Ovary (tissue), 9 donors: ENCODE measurements around the gene TMA7B. TPM values are rescaled to one million over a fixed set of nuclear protein-coding genes. Genes with fewer than 3 reads are reported as not detected.

Experiments used
- DNase-seq, 5 donors: peaks; one replicate each; pipeline ENCODE4 v3.0.0-alpha.2; 2019 to 2020
- H3K27ac ChIP-seq, 2 donors: fragments of 200-600 bp; one replicate each; pipeline versions ENCODE4 v1.5.1 to v1.8.0; 2019 to 2022
- H3K27me3 ChIP-seq: fragments of 200-600 bp; one replicate; pipeline ENCODE4 v1.8.0; 2022
- H3K36me3 ChIP-seq: fragments of 200-600 bp; sonication (generic); one replicate; pipeline ENCODE4 v1.5.1; 2019
- H3K4me1 ChIP-seq: one replicate; pipeline ENCODE4 v1.8.1; 2013; ENCODE audit warnings: mild to moderate bottlenecking, moderate library complexity; ENCODE audit not compliant: insufficient read depth
- H3K4me3 ChIP-seq: fragments of 200-600 bp; sonication (generic); one replicate; pipeline ENCODE4 v1.5.1; 2017
- H3K9me3 ChIP-seq, 2 donors: fragments of 200-600 bp in 1 of 2; sonication (generic) in 1 of 2; one replicate each; pipeline versions ENCODE4 v1.5.1 to v1.8.1; 2013 to 2019; ENCODE audit warnings: mild to moderate bottlenecking in 1 of 2, moderate library complexity in 1 of 2
- CTCF ChIP-seq, 3 donors: fragments of 450-650 bp in 2 of 3; fragments of 200-600 bp in 1 of 3; IDR thresholded peaks; one replicate each; pipeline versions ENCODE4 v1.5.1 to v1.8.0; 2016 to 2022; ENCODE audit warnings: antibody characterized with exemption in 3 of 3, mild to moderate bottlenecking in 1 of 3
- EP300 ChIP-seq: sonication (generic); formaldehyde crosslinking; IDR thresholded peaks from one replicate; pipeline ENCODE4 v1.6.1; 2017; ENCODE audit warnings: antibody characterized with exemption
- POLR2A ChIP-seq: fragments of 450-650 bp; IDR thresholded peaks from one replicate; pipeline ENCODE4 v1.6.1; 2017; ENCODE audit warnings: antibody characterized with exemption, mild to moderate bottlenecking, moderate library complexity
- WGBS, 3 donors: extraction: QIAGEN DNeasy Blood & Tissue Kit in 1 of 3; methylation state at CpG; one replicate each; pipeline versions ENCODE4 v1.1.5 to v1.1.7; 2013 to 2017; 5-methylcytosine and 5-hydroxymethylcytosine counted together
- intact Hi-C, 4 donors: fragments of 100-400 bp; cut with DNase I; formaldehyde crosslinking; loops; one replicate each; pipeline versions ENCODE4 v1.11.0 to v1.15.1; 2022 to 2023
- polyA plus RNA-seq, 2 donors: library from polyadenylated mRNA; stranded (reverse); fragments of 200-250 nt in 1 of 2; fragments of 350-450 nt in 1 of 2; fragmentation: Illumina TruSeq in 1 of 2; extraction: RNeasy Lipid Tissue Mini Kit (QIAGEN cat#74804) in 1 of 2; gene quantifications; one replicate each; pipeline ENCODE4 v1.2.3, GENCODE V29; 2013 to 2014
- total RNA-seq, 7 donors: library from RNA; depleted of rRNA in 2 of 7; stranded (reverse); fragments of >200 nt in 2 of 7; fragmentation: NEBNext Ultra II Directional in 3 of 7; extraction: Animal tissue kit (Norgen Biotek cat#: 25700) in 3 of 7; gene quantifications; one replicate each; pipeline versions ENCODE4 v1.1.0 to v1.2.4, GENCODE V29; 2016 to 2023
- donor health status: DM: no; HTN: no; CAD: no; lungs with moderate emphysema.
- donor health status: DM: no; HTN: no; CAD: no.
- donor health status: Bipolar disorder and iron deficiency.
- donor health status: DM: yes; HTN: yes; CAD: no.
- donor health status: DM: no; HTN: no; CAD: no.
- donor health status: DM: yes; HTN: yes; CAD: no.

The TMA7B gene
- total and polyA plus RNA-seq, 9 donors, result not detected

GRCh38 chr22:39970742-39971141, 10.5 kb downstream of the TMA7B start:
- Histone ChIP-seq H3K27me3 (no peaks in the 10 kb centered on the region), H3K27ac (no peak overlapping the region), H3K36me3 (no peaks in the 10 kb centered on the region), H3K9me3 (no peaks in the 10 kb centered on the region), H3K4me3 (no peak overlapping the region), H3K4me1 (peaks cover 3% of the 10 kb centered on the region)
- WGBS, 3 donors, result 89 to 96% (median 93%) methylated on average over 10 of the region's 10 CpGs
- intact Hi-C loops, result no loop called here
- no peak for DNase-seq
- no peak for TF ChIP-seq EP300
- no peak for TF ChIP-seq CTCF (IDR thresholded peaks at IDR 0.05)
- TF ChIP-seq POLR2A, result no peak

DNA sequence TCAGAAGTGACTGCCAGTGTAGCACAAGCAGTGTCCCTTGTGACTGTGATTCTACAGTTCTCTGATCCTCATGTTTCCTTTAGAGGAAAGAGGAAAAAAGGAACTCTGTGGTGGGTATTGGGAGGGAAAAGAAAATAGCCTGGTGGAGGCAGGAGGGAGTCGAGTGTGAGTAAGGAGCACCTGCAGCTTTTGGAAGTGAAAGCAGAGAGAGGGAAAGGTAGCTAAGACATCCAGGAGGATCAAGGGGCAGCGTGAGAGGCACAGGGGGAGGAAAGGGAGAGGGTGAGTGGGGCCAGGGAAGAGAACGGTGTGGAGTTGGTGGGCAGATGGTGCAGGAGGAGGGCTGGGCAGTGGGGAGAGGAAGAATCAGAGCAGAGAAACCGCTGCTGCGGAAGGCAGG, 12.4 kb downstream of the TMA7B start:
- H3K27ac ChIP-seq, result no peak overlapping the region
- peaks cover 3% of the 10 kb centered on the region for H3K4me1 ChIP-seq
- 35 to 48% (median 37%) methylated on average over 5 of the region's 5 CpGs for WGBS, 3 donors
- TF ChIP-seq EP300 (no peak), CTCF (IDR thresholded peaks at IDR 0.05) (no peak), POLR2A (no peak)
- intact Hi-C loops, result no loop called here
- no peak for DNase-seq
- no peak overlapping the region for H3K4me3 ChIP-seq
- no peaks in the 10 kb centered on the region for H3K36me3 ChIP-seq
- H3K27me3 ChIP-seq, result no peaks in the 10 kb centered on the region
- H3K9me3 ChIP-seq, result no peaks in the 10 kb centered on the region

DNA sequence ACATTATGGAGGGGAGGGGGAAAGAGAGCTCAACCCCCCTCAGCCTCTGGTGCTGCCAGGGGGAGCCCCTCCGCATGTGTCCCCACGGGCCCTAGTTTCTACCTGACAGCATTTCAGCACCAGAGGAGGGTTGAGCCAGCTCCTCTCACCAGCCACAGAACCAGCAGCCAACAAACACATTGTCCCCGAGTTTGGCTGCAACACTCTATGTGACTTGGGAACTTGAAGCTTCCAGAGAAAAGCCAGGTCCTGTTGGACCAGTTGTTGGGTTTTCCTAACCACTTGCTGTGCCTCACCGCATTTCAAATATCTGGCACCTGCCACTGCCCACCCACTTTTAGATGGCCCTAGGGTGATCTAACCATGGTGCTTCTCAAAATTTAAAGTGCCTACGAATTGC, 13.5 kb downstream of the TMA7B start:
- H3K4me3 ChIP-seq, result no peak overlapping the region
- no peaks in the 10 kb centered on the region for H3K9me3 ChIP-seq
- DNase-seq, result no peak
- no peaks in the 10 kb centered on the region for H3K36me3 ChIP-seq
- TF ChIP-seq CTCF (IDR thresholded peaks at IDR 0.05) (no peak), POLR2A (no peak), EP300 (no peak)
- peaks cover 2% of the 10 kb centered on the region for H3K4me1 ChIP-seq
- no peaks in the 10 kb centered on the region for H3K27me3 ChIP-seq
- H3K27ac ChIP-seq, result no peak overlapping the region
- intact Hi-C loops, result no loop called here
- 74 to 81% (median 79%) methylated on average over 5 of the region's 5 CpGs for WGBS, 3 donors

GRCh38 chr22:39974065-39974464, 13.9 kb downstream of the TMA7B start:
- no peak overlapping the region for H3K4me3 ChIP-seq
- no peaks in the 10 kb centered on the region for H3K9me3 ChIP-seq
- no peaks in the 10 kb centered on the region for H3K4me1 ChIP-seq
- H3K27ac ChIP-seq, result no peak overlapping the region
- no peak for DNase-seq
- intact Hi-C loops, result no loop called here
- no peaks in the 10 kb centered on the region for H3K36me3 ChIP-seq
- TF ChIP-seq CTCF (IDR thresholded peaks at IDR 0.05) (no peak), POLR2A (no peak)
- WGBS, 3 donors, result 54 to 61% (median 61%) methylated on average over 5 of the region's 5 CpGs
- H3K27me3 ChIP-seq, result no peaks in the 10 kb centered on the region

DNA sequence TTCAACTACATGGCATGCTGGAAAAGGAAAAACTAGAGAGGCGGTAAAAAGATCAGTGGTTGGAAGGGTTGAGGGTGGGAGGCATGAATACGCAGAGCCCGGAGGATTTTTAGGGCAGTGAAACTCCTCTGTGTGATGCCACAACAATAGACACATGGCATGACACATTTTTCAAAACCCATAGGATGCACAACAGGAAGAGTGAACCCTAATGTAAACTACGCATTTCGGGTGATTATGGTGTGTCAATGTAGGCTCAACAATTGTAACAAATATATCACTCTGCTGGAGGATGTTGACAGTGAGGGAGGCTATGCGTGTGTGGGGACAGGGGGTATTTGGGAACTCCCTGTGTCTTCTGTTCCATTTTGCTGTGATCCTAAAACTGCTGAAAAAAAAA, 18.9 kb downstream of the TMA7B start:
- intact Hi-C loops, result no loop called here
- no peaks in the 10 kb centered on the region for H3K36me3 ChIP-seq
- H3K27me3 ChIP-seq, result no peaks in the 10 kb centered on the region
- no peak overlapping the region for H3K4me3 ChIP-seq
- H3K27ac ChIP-seq, result no peak overlapping the region
- no peak for TF ChIP-seq CTCF (IDR thresholded peaks at IDR 0.05)
- no peak for TF ChIP-seq EP300
- no peak for TF ChIP-seq POLR2A
- DNase-seq, result no peak
- H3K4me1 ChIP-seq, result no peaks in the 10 kb centered on the region
- 72 to 94% (median 72%) methylated on average over 6 of the region's 6 CpGs for WGBS, 3 donors
- no peaks in the 10 kb centered on the region for H3K9me3 ChIP-seq
